Measurements from ENCODE around the gene ITGA1.

Gene ITGA1

GRCh38 chr5:52989025-52989780 lies 201.5 kb downstream of the ITGA1 start, which contains the start of gene ITGA2:
TSS of gene ITGA2 (plus strand) at chr5:52989352. CDS start at chr5:52989469, 117 bp downstream.
- peak within 1 kb of the TSS; percentile 71 for H3K27ac Mint-ChIP-seq
- H3K27me3 Mint-ChIP-seq (ENCODE audit: low read depth), result peaks cover 31% of the 10 kb centered on the region
- H3K4me1 Mint-ChIP-seq (ENCODE audit: low read depth), result peaks cover 25% of the 10 kb centered on the region
- peaks cover 18% of the 10 kb centered on the region for H3K36me3 Mint-ChIP-seq (ENCODE audit: low read depth)
- no peaks in the 10 kb centered on the region for H3K9me3 Mint-ChIP-seq
- peak within 1 kb of the TSS; percentile 83 for H3K4me3 Mint-ChIP-seq

GRCh38 chr5:52989781-52990527 lies 202.2 kb downstream of the ITGA1 start:
- no peak overlapping the region for H3K27ac Mint-ChIP-seq
- peaks cover 18% of the 10 kb centered on the region for H3K36me3 Mint-ChIP-seq (ENCODE audit: low read depth)

DNA sequence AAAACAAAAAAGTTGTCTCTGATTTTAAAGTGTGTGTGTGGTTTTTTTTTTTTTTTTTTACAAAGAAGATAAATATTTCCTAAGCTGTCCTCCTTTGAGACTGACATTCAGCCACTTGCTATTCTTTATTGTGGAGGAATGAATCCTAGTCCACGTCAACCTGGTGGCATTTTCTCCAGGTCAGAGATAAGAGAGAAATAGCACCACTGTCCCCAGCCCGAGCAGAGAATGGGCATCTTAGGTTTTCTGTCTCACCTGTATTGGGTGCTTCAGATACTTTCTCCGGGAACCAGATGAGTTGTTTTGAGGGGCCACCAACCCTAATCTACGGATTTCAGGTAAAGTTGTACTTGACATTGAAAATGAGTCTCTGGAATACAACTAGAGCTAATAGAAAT lies 202.8 kb downstream of the ITGA1 start:
- Mint-ChIP-seq H3K36me3 (ENCODE audit: low read depth) (peaks cover 18% of the 10 kb centered on the region), H3K4me1 (ENCODE audit: low read depth) (peaks cover 25% of the 10 kb centered on the region), H3K9me3 (no peaks in the 10 kb centered on the region), H3K27ac (no peak overlapping the region), H3K4me3 (no peak overlapping the region), H3K27me3 (ENCODE audit: low read depth) (peaks cover 31% of the 10 kb centered on the region)

More at GRCh38 chr5:52989781-52990527, 202.2 kb downstream of the ITGA1 start:
- peaks cover 25% of the 10 kb centered on the region for H3K4me1 Mint-ChIP-seq (ENCODE audit: low read depth)
- peak overlapping the region; percentile 78 for H3K4me3 Mint-ChIP-seq
- peaks cover 31% of the 10 kb centered on the region for H3K27me3 Mint-ChIP-seq (ENCODE audit: low read depth)
- H3K9me3 Mint-ChIP-seq, result no peaks in the 10 kb centered on the region

- Mint-ChIP-seq H3K4me1 (ENCODE audit: low read depth) (peaks cover 16% of the 10 kb centered on the region), H3K9me3 (no peaks in the 10 kb centered on the region), H3K27me3 (ENCODE audit: low read depth) (peaks cover 12% of the 10 kb centered on the region)
Observed at GRCh38 chr5:52993367-52993766, 205.7 kb downstream of the ITGA1 start.

DNA sequence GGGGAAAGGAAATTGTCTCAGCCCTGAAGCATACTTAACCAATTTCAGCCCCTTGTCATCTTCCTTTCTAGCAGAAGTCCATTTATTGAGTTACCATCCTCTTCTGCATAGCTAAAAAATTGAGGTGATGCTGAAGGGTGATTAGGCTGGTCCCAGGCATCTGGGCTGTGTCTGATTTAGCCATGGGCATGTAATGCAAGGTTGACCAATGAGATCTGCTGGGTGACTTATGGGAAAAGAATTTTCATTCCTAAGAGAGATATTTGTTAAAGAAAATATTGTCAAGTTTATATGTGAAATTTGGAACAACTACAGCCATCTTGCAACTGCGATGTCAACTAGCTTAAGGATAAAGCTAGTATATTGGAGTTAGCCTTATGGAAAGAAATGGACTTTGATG lies 206.6 kb downstream of the ITGA1 start:
- peaks cover 21% of the 10 kb centered on the region for H3K36me3 Mint-ChIP-seq (ENCODE audit: low read depth)
- H3K27me3 Mint-ChIP-seq (ENCODE audit: low read depth), result peaks cover 9% of the 10 kb centered on the region
- no peaks in the 10 kb centered on the region for H3K9me3 Mint-ChIP-seq
- no peak overlapping the region for H3K27ac Mint-ChIP-seq
- no peak overlapping the region for H3K4me3 Mint-ChIP-seq
- peaks cover 15% of the 10 kb centered on the region for H3K4me1 Mint-ChIP-seq (ENCODE audit: low read depth)

More at GRCh38 chr5:52993367-52993766, 205.7 kb downstream of the ITGA1 start:
- Mint-ChIP-seq H3K27ac (no peak overlapping the region), H3K36me3 (ENCODE audit: low read depth) (peaks cover 18% of the 10 kb centered on the region), H3K4me3 (no peak overlapping the region)

- Mint-ChIP-seq H3K27me3 (ENCODE audit: low read depth) (peaks cover 9% of the 10 kb centered on the region), H3K4me1 (ENCODE audit: low read depth) (peaks cover 13% of the 10 kb centered on the region), H3K36me3 (ENCODE audit: low read depth) (peaks cover 21% of the 10 kb centered on the region), H3K9me3 (no peaks in the 10 kb centered on the region), H3K27ac (no peak overlapping the region), H3K4me3 (no peak overlapping the region)
Observed at GRCh38 chr5:52995095-52995494, 207.4 kb downstream of the ITGA1 start.

- H3K27ac Mint-ChIP-seq, result no peak overlapping the region
- peaks cover 19% of the 10 kb centered on the region for H3K36me3 Mint-ChIP-seq (ENCODE audit: low read depth)
- H3K4me3 Mint-ChIP-seq, result no peak overlapping the region
- H3K27me3 Mint-ChIP-seq (ENCODE audit: low read depth), result peaks cover 9% of the 10 kb centered on the region
- peaks cover 11% of the 10 kb centered on the region for H3K4me1 Mint-ChIP-seq (ENCODE audit: low read depth)
- no peaks in the 10 kb centered on the region for H3K9me3 Mint-ChIP-seq
Observed at GRCh38 chr5:52995914-52996313, 208.2 kb downstream of the ITGA1 start.

- H3K27me3 Mint-ChIP-seq (ENCODE audit: low read depth), result peaks cover 9% of the 10 kb centered on the region
- H3K4me3 Mint-ChIP-seq, result no peak overlapping the region
- peaks cover 11% of the 10 kb centered on the region for H3K4me1 Mint-ChIP-seq (ENCODE audit: low read depth)
- peaks cover 20% of the 10 kb centered on the region for H3K36me3 Mint-ChIP-seq (ENCODE audit: low read depth)
- no peak overlapping the region for H3K27ac Mint-ChIP-seq
- H3K9me3 Mint-ChIP-seq, result no peaks in the 10 kb centered on the region
Observed at GRCh38 chr5:52996979-52997378, 209.3 kb downstream of the ITGA1 start.

- H3K36me3 Mint-ChIP-seq (ENCODE audit: low read depth), result peaks cover 16% of the 10 kb centered on the region
- H3K27ac Mint-ChIP-seq, result no peak overlapping the region
- H3K4me1 Mint-ChIP-seq (ENCODE audit: low read depth), result peaks cover 6% of the 10 kb centered on the region
Observed at GRCh38 chr5:52997424-52997823, 209.7 kb downstream of the ITGA1 start.

DNA sequence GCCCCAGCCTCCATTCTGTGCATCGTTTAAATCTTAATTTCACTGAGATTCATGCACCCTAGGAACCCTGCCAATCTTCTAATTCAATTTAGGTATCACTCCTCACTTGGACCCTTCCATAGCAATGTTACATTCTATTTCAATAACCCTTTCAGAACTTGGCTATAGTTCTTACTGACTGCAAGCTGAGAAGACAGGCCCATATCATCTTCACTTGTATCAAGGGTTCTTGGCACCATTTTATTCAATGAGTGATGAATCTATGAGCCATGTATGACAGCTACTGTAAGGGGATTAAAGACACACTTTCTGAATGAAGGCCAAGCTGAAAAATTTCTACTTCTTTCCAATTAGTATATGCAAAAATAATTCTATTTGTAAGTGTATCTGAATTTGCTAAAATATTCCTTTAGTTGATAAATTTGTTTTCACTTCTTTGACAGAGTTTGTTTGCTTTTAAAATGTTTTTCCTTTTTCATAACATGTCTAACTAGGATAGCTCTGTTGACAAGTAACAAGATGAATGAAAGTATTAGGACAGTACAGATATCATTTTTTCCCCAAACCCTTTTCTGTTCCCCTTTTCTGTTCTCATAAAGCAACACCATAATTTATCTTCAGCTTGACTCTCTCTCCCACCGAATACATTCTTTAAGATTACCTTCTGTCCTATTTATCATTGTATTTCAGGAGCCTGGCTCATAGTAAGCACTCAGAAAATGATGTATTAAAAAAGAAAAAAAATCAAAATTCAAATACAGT lies 211.0 kb downstream of the ITGA1 start:
- H3K36me3 Mint-ChIP-seq (ENCODE audit: low read depth), result peaks cover 8% of the 10 kb centered on the region
- peaks cover under 1% of the 10 kb centered on the region for H3K27me3 Mint-ChIP-seq (ENCODE audit: low read depth)
- H3K4me1 Mint-ChIP-seq (ENCODE audit: low read depth), result peaks cover 9% of the 10 kb centered on the region
- no peak overlapping the region for H3K27ac Mint-ChIP-seq
- no peaks in the 10 kb centered on the region for H3K9me3 Mint-ChIP-seq
- no peak overlapping the region for H3K4me3 Mint-ChIP-seq

More at GRCh38 chr5:52997424-52997823, 209.7 kb downstream of the ITGA1 start:
- Mint-ChIP-seq H3K4me3 (no peak overlapping the region), H3K27me3 (ENCODE audit: low read depth) (peaks cover 5% of the 10 kb centered on the region), H3K9me3 (no peaks in the 10 kb centered on the region)

DNA sequence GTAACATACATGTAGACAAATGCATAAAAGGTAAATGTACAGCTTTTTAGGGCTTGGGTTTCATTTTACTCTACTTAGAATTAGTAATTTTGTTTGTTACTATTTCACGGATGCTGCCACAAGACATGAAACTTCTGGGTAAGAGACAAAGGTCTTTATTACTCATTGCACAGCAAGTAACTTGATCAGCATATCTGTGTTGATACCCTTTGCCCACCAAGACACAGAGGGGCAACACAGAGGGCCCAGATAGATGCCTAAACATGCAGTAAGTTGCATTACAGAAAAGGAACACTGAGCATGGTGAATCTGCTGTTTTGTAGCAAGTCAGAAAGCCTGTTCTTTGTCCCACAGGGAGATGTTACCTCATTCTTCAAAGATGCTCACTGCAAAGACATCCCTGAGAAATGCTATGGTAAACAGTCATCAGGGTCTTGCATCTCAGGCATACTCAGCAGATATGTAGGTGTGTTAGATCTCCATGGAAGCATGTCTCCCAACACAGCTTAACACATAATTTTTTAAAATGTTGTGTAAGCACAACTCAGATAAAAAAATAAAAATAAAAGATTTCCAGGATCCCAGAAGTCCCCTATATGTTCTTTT lies 211.7 kb downstream of the ITGA1 start:
- Mint-ChIP-seq H3K4me3 (no peak overlapping the region), H3K27me3 (ENCODE audit: low read depth) (no peaks in the 10 kb centered on the region), H3K9me3 (no peaks in the 10 kb centered on the region), H3K4me1 (ENCODE audit: low read depth) (peaks cover 16% of the 10 kb centered on the region), H3K36me3 (ENCODE audit: low read depth) (peaks cover 12% of the 10 kb centered on the region), H3K27ac (no peak overlapping the region)

DNA sequence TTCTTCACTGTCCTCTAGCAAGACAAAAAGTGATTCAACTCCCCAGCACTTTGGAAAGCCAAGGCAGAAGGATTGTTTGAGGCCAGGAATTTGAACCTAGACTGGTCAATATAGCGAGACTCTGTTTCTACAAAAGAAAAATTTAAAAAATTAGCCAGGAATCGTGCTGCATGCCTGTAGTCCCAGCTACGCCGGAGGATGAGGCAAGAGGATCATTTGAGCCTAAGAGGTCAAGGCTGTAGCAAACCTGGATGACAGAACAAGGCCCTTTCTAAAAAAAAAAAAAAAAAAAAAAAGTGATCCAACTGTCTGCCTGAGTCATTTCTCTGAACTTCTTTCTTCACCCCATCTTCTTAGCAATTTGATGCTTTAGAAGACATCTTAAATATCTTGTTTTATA lies 213.8 kb downstream of the ITGA1 start:
- Mint-ChIP-seq H3K36me3 (ENCODE audit: low read depth) (peaks cover 12% of the 10 kb centered on the region), H3K4me3 (no peak overlapping the region), H3K4me1 (ENCODE audit: low read depth) (peaks cover 32% of the 10 kb centered on the region), H3K27ac (no peak overlapping the region), H3K27me3 (ENCODE audit: low read depth) (no peaks in the 10 kb centered on the region), H3K9me3 (no peaks in the 10 kb centered on the region)

- H3K27me3 Mint-ChIP-seq (ENCODE audit: low read depth), result no peaks in the 10 kb centered on the region
Observed at GRCh38 chr5:53002491-53002890, 214.8 kb downstream of the ITGA1 start.

GRCh38 chr5:53003144-53003543 lies 215.4 kb downstream of the ITGA1 start:
- H3K27ac Mint-ChIP-seq, result peak overlapping the region; percentile 58
- no peaks in the 10 kb centered on the region for H3K9me3 Mint-ChIP-seq
- H3K27me3 Mint-ChIP-seq (ENCODE audit: low read depth), result no peaks in the 10 kb centered on the region

More at GRCh38 chr5:53002491-53002890, 214.8 kb downstream of the ITGA1 start:
- Mint-ChIP-seq H3K36me3 (ENCODE audit: low read depth) (peaks cover 12% of the 10 kb centered on the region), H3K9me3 (no peaks in the 10 kb centered on the region), H3K27ac (no peak overlapping the region), H3K4me3 (no peak overlapping the region), H3K4me1 (ENCODE audit: low read depth) (peaks cover 40% of the 10 kb centered on the region)

More at GRCh38 chr5:53003144-53003543, 215.4 kb downstream of the ITGA1 start:
- no peak overlapping the region for H3K4me3 Mint-ChIP-seq
- H3K4me1 Mint-ChIP-seq (ENCODE audit: low read depth), result peaks cover 44% of the 10 kb centered on the region
- H3K36me3 Mint-ChIP-seq (ENCODE audit: low read depth), result peaks cover 12% of the 10 kb centered on the region

All from T-helper 1 cell treated with Interleukin-12 subunit alpha and Interleukin-12 subunit beta and Interleukin-4 antibody, amounts not matched to agents 30 μg/mL and 1 μg/mL, for 36 hours (primary cell).